H9 (cell line): Measurements from ENCODE around the gene MYOD1. TPM values are rescaled to one million over a fixed set of nuclear protein-coding genes. Genes with fewer than 3 reads are reported as not detected.

ENCODE experiments used
- DNase-seq: peaks from one replicate; pipeline ENCODE4 v3.0.0-alpha.2; 2017
- H2AFZ ChIP-seq: one replicate; pipeline ENCODE4 v1.6.1; 2013; ENCODE audit warnings: mild to moderate bottlenecking, low read length, control low read depth, moderate library complexity
- H2AK5ac ChIP-seq: 2 replicates; pipeline ENCODE4 v1.6.1; 2013; ENCODE audit warnings: low read length, control low read depth, mixed read lengths; ENCODE audit not compliant: insufficient read length
- H2BK120ac ChIP-seq: one replicate; pipeline ENCODE4 v1.6.1; 2013; ENCODE audit warnings: low read depth, mild to moderate bottlenecking, low read length, control low read depth, inconsistent platforms; ENCODE audit not compliant: poor library complexity, severe bottlenecking
- H2BK12ac ChIP-seq: 2 replicates; pipeline ENCODE4 v1.6.1; 2013; ENCODE audit warnings: low read length, control low read depth, mixed read lengths, low read depth; ENCODE audit not compliant: insufficient read length
- H2BK15ac ChIP-seq: 2 replicates; pipeline ENCODE4 v1.6.1; 2013; ENCODE audit warnings: low read depth, low read length, control low read depth
- H2BK20ac ChIP-seq: one replicate; pipeline ENCODE4 v1.6.1; 2013; ENCODE audit warnings: low read depth, mild to moderate bottlenecking, low read length, control low read depth, inconsistent platforms; ENCODE audit not compliant: poor library complexity, severe bottlenecking
- H2BK5ac ChIP-seq: 2 replicates; pipeline ENCODE4 v1.6.1; 2013; ENCODE audit warnings: low read length, control low read depth, mixed read lengths; ENCODE audit not compliant: insufficient read length
- H3K14ac ChIP-seq: 2 replicates; pipeline ENCODE4 v1.6.1; 2013; ENCODE audit warnings: low read length, control low read depth; ENCODE audit not compliant: insufficient read depth
- H3K18ac ChIP-seq: 2 replicates; pipeline ENCODE4 v1.6.1; 2013; ENCODE audit warnings: low read depth, mild to moderate bottlenecking, mixed read lengths, low read length, control low read depth; ENCODE audit not compliant: insufficient read length
- H3K23ac ChIP-seq: 2 replicates; pipeline ENCODE4 v1.6.1; 2013; ENCODE audit warnings: low read length, control low read depth, mixed read lengths, low read depth; ENCODE audit not compliant: insufficient read length
- H3K23me2 ChIP-seq: 2 replicates; pipeline ENCODE4 v1.6.1; 2013; ENCODE audit warnings: low read depth, mild to moderate bottlenecking, mixed read lengths, low read length, control low read depth; ENCODE audit not compliant: insufficient read length, poor library complexity, severe bottlenecking
- H3K27ac ChIP-seq: 2 replicates; pipeline ENCODE4 v1.5.1; 2013; ENCODE audit warnings: low read length, control low read depth, mixed read lengths, low read depth; ENCODE audit not compliant: insufficient read length
- H3K27me3 ChIP-seq: 2 replicates; pipeline ENCODE4 v1.6.1; 2013; ENCODE audit warnings: low read length, control low read depth, inconsistent platforms; ENCODE audit not compliant: insufficient read depth
- H3K4ac ChIP-seq: 2 replicates; pipeline ENCODE4 v1.6.1; 2013; ENCODE audit warnings: low read depth, mild to moderate bottlenecking, control low read depth, inconsistent platforms, low read length, moderate library complexity
- H3K4me1 ChIP-seq: 2 replicates; pipeline ENCODE4 v1.6.1; 2013; ENCODE audit warnings: low read length, control low read depth, inconsistent platforms; ENCODE audit not compliant: insufficient read depth
- H3K4me2 ChIP-seq: 2 replicates; pipeline ENCODE4 v1.6.1; 2013; ENCODE audit warnings: low read length, control low read depth, mixed read lengths; ENCODE audit not compliant: insufficient read length, insufficient read depth
- H3K56ac ChIP-seq: 2 replicates; pipeline ENCODE4 v1.6.1; 2013; ENCODE audit warnings: low read depth, mild to moderate bottlenecking, mixed read lengths, low read length, control low read depth; ENCODE audit not compliant: insufficient read length
- H3K79me1 ChIP-seq: 2 replicates; pipeline ENCODE4 v1.6.1; 2013; ENCODE audit warnings: low read depth, mild to moderate bottlenecking, moderate library complexity, low read length, control low read depth, inconsistent platforms; ENCODE audit not compliant: insufficient read depth, poor library complexity, severe bottlenecking
- H3K79me2 ChIP-seq: 2 replicates; pipeline ENCODE4 v1.6.1; 2013; ENCODE audit warnings: low read length, control low read depth, inconsistent platforms; ENCODE audit not compliant: insufficient read depth
- H3K9ac ChIP-seq: 2 replicates; pipeline ENCODE4 v1.6.1; 2013; ENCODE audit warnings: low read length, control low read depth, mixed read lengths; ENCODE audit not compliant: insufficient read length; ENCODE audit errors: extremely low read depth
- H3K9me3 ChIP-seq: one replicate; pipeline ENCODE4 v1.6.1; 2013; ENCODE audit warnings: low read depth, low read length, inconsistent platforms; ENCODE audit not compliant: control insufficient read depth
- H3T11ph ChIP-seq: one replicate; pipeline ENCODE4 v1.6.1; 2013; ENCODE audit warnings: mild to moderate bottlenecking, low read length, control low read depth, inconsistent platforms
- H4K20me1 ChIP-seq: one replicate; pipeline ENCODE4 v1.6.1; 2013; ENCODE audit not compliant: control insufficient read depth, insufficient read length, insufficient read depth
- H4K5ac ChIP-seq: 2 replicates; pipeline ENCODE4 v1.6.1; 2013; ENCODE audit warnings: low read depth, mild to moderate bottlenecking, mixed read lengths, low read length, control low read depth; ENCODE audit not compliant: insufficient read length
- H4K8ac ChIP-seq: replicated peaks from 2 replicates; pipeline ENCODE4 v1.6.1; 2013; ENCODE audit warnings: low read length, control low read depth, mixed read lengths, low read depth; ENCODE audit not compliant: insufficient read length
- H4K91ac ChIP-seq: 2 replicates; pipeline ENCODE4 v1.6.1; 2013; ENCODE audit warnings: low read depth, mild to moderate bottlenecking, moderate library complexity, mixed read lengths, low read length, control low read depth; ENCODE audit not compliant: insufficient read length
- H3K27ac Mint-ChIP-seq, 3 experiments: 2 replicates in 2 of 3; 3 replicates in 1 of 3; pipeline ENCODE4 v1.8.0; 2020 to 2021; ENCODE audit warnings: mixed read lengths in 3 of 3, mild to moderate bottlenecking in 1 of 3, moderate library complexity in 1 of 3
- H3K27me3 Mint-ChIP-seq: 2 replicates; pipeline ENCODE4 v1.8.0; 2021; ENCODE audit warnings: low read depth, mild to moderate bottlenecking, moderate library complexity, mixed read lengths
- H3K36me3 Mint-ChIP-seq, 3 experiments: 2 replicates in 2 of 3; 3 replicates in 1 of 3; pipeline ENCODE4 v1.8.0; 2020 to 2021; ENCODE audit warnings: low read depth in 3 of 3, mixed read lengths in 3 of 3; ENCODE audit not compliant: insufficient read depth in 1 of 3
- H3K4me1 Mint-ChIP-seq, 2 experiments: 2 replicates each; pipeline ENCODE4 v1.8.0; 2020; ENCODE audit warnings: mixed read lengths in 2 of 2
- H3K4me3 Mint-ChIP-seq, 2 experiments: 2 replicates in 1 of 2; 3 replicates in 1 of 2; pipeline ENCODE4 v1.8.0; 2020 to 2021; ENCODE audit warnings: mild to moderate bottlenecking in 2 of 2, mixed read lengths in 2 of 2, moderate library complexity in 1 of 2
- H3K9me3 Mint-ChIP-seq, 2 experiments: 2 replicates in 1 of 2; 3 replicates in 1 of 2; pipeline ENCODE4 v1.8.0; 2020; ENCODE audit warnings: mild to moderate bottlenecking in 2 of 2, mixed read lengths in 2 of 2, moderate library complexity in 1 of 2
- CTCF ChIP-seq: fragments of 200-600 bp; sonication (generic); conservative IDR thresholded peaks from 3 replicates; pipeline ENCODE4 v1.8.0; 2021; ENCODE audit warnings: antibody characterized with exemption, mild to moderate bottlenecking
- WGBS: extraction: QIAGEN DNeasy Blood & Tissue Kit; methylation state at CpG from one replicate; pipeline ENCODE4 v1.1.7; 2013; ENCODE audit warnings: missing lambda C conversion rate, low lambda C conversion rate, mixed read lengths; ENCODE audit not compliant: insufficient read length; ENCODE audit errors: extremely low coverage; 5-methylcytosine and 5-hydroxymethylcytosine counted together
- total RNA-seq: library from RNA; stranded (reverse); gene quantifications from 2 replicates; pipeline ENCODE4 v1.2.1, GENCODE V29; 2021

Gene MYOD1
- total RNA-seq, 1 experiment from 2014 or later, result not detected

- no peaks in the 10 kb centered on the region for H3K36me3 Mint-ChIP-seq
- no peak for DNase-seq
- Histone ChIP-seq H3K27me3 (peaks cover 10% of the 10 kb centered on the region; the same call in 1 of the 2 replicates), H4K5ac (no peak overlapping the region), H3T11ph (no peak overlapping the region), H3K9ac (no peak overlapping the region), H2BK120ac (no peak overlapping the region), H3K18ac (no peak overlapping the region), H2BK12ac (no peak overlapping the region), H3K23ac (no peak overlapping the region), H2BK20ac (no peak overlapping the region), H2AK5ac (no peak overlapping the region), H2AFZ (no peak overlapping the region), H3K27ac (no peak overlapping the region), H3K4me1 (no peaks in the 10 kb centered on the region), H2BK5ac (no peak overlapping the region), H3K4ac (no peak overlapping the region), H3K23me2 (no peaks in the 10 kb centered on the region), H3K79me2 (no peaks in the 10 kb centered on the region), H3K4me2 (no peak overlapping the region), H3K79me1 (no peaks in the 10 kb centered on the region), H4K20me1 (no peaks in the 10 kb centered on the region), H3K56ac (no peak overlapping the region), H4K8ac (no peak overlapping the region), H3K14ac (no peak overlapping the region; the same call in 1 of the 2 replicates), H2BK15ac (no peak overlapping the region), H4K91ac (no peak overlapping the region), H3K9me3 (no peaks in the 10 kb centered on the region)
- H3K27me3 Mint-ChIP-seq, result peaks cover 23% of the 10 kb centered on the region
- H3K27ac Mint-ChIP-seq, result no peak overlapping the region
- no peaks in the 10 kb centered on the region for H3K9me3 Mint-ChIP-seq
- WGBS, result no CpG with 5 or more reads among the region's 5 CpGs
- no peak overlapping the region for H3K4me3 Mint-ChIP-seq
- peaks cover 0 to 11% of the 10 kb centered on the region in 2 experiments; a peak in 3 of 4 replicates for H3K4me1 Mint-ChIP-seq
- TF ChIP-seq CTCF, result no peak
Measured at GRCh38 chr11:17742019-17742418, 22.6 kb downstream of the MYOD1 start.
